HG03565 (cell line): ENCODE results near the gene HPSE.
"Not testable (repeated sequence)": the region's sequence is repeated elsewhere in the genome, so short reads cannot be mapped to it uniquely, and the experiment has no call there.

Source experiments
- ATAC-seq: cut with Tn5 transposase; IDR thresholded peaks from one replicate; pipeline ENCODE4 v1.9.1; 2021; ENCODE audit warnings: mild to moderate bottlenecking, moderate library complexity; ENCODE audit not compliant: unreplicated experiment

HPSE gene

DNA sequence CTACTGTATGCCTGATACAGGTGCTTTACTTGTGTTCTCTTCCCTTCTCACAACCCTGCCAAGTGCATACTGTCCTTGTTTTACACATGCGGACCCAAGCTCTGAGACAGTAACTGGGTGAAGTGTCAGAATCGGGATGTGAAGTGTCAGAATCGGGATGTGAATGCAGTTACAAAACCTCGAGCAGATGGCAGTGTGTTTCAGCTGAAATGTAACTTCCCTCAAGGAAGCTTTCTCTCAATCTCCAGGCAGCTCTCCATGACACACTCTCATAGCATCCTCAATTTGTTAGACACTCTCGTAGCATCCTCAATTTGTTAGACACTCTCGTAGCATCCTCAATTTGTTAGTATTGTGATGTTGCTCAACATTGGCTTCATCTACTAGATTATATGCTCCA, 1.1 kb upstream of the HPSE start:
- ATAC-seq: no peak

DNA sequence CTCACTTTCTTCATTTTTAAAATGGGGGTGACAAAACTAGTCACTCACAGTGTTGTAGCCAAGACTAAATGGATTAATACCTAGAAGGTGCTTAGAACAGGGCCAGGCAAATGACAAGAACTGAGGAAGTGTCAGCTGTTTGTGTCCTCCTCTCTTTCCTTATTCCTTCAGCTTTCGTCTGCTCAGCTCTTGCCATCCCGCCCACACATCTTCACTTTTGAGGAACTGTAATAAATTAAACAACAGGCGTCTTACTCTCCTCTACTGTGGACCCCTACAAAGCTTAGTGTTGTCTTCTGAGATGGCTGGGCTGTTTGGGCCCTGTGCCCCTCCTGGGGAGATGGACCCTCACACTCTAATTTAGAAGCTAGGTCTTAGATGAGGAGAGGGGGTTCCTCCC, 2.7 kb downstream of the HPSE start:
- ATAC-seq: no peak

DNA sequence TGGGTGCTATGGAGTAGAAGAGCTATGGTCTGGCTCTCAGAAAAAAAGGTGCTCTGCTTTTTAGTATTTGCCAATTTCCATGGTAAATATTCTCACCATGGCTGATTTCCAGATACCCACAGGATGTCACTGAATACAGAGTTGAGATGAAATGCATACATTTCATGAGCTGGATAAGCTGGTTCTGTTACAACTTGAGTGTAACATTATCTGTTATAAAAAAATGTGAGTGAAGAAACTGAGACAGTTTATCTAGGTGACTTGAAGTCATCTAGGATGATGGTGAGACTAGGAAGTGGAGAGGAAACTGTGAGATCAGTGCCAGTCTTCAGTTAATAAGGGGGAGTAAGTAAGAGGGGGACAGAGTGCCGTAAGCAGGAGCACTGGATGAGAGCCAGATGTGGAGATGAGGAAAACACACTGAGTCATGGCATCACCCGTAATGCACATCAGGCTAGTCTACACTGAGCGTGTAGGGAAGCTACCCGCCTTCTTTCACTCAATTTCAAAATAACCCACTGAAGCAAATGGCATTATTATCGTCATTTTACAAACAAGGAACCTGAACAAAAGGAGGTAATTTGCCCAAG, 5.0 kb downstream of the HPSE start:
- ATAC-seq: no peak

DNA sequence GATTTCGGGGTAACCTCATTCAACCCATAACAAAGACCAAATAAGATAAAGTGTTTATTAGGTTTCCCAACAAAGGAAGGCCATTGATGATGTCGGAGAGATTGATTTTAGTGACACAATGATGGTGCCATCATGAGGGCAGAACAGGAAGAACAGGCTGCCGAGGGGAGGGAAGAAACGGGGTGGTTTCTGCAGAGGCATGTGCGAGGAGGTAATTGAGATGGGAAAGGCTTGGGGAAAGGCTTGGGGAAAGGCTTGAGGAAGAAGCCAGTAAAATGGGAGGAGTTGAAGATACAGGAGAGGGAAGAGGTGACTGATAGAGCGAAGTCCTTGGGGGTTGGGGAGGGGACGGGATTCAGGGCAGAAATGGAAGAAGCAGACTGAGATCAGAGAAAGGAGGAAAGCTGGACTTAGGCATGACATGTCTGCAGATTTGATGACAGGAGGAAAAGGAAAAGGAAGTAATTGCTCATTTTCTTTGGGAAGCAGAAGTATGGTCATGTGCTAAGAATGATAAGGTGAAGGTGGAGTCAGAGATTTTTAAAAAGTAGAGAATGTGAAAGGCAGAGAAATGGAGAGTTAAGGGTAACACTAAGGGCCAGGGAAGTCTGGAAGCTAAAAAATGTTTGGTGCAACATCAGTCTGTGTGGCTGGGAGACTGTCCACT, 6.0 kb downstream of the HPSE start:
- ATAC-seq: no peak

DNA sequence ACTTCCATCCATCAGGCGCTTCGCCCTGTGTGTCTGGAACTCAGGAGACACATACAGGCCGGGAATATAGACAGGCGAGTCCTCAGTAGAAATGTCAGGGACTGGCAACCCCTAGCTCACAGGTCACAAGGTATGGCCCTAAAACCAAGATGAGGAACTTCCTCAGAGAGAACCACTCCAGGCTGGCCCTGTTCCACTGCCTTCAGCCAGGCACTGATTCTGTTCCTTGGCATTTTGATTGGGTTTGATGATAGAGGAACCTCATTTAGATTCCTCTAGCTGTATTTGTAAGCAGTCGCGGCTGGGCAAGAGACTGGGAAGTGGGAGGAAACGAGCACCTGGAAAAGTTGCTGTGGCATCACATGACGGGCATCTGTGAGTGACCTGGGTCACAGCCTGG, 8.1 kb downstream of the HPSE start:
- no peak for ATAC-seq

DNA sequence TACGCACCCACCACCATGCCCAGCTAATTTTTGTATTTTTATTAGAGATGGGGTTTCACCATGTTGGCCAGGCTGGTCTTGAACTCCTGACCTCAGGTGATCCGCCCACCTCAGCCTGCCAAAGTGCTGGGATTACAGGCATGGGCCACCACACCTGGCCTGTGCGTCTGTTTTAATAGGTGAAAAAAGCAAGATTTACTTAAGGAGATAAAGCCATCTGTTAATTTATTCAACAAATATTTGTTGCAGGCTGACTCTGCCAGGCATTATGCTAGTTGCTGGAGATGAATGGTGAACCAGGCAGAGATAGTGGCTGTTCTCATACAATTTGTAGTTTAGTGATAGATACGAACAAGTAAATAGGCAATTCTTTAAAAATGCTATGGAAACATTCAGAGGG, 9.3 kb downstream of the HPSE start:
- not testable (repeated sequence) for ATAC-seq

DNA sequence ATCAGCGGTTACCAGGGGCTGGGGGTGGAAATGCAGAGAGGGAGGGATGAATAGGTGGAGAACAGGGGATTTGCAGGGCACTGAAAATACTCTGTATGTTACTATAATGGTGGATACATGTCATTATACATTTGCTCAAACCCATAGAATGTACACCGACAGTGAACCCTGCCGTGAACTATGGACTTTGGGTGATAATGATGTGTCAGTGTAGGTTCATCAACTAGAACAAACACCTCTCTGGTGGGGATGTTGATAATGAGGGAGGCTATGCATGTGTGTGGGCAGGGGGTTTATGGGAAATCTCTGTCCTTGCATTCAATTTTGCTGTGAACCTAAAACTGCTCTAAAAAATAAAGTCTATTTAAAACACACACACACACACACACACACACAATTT, 11.5 kb downstream of the HPSE start:
- ATAC-seq: no peak

DNA sequence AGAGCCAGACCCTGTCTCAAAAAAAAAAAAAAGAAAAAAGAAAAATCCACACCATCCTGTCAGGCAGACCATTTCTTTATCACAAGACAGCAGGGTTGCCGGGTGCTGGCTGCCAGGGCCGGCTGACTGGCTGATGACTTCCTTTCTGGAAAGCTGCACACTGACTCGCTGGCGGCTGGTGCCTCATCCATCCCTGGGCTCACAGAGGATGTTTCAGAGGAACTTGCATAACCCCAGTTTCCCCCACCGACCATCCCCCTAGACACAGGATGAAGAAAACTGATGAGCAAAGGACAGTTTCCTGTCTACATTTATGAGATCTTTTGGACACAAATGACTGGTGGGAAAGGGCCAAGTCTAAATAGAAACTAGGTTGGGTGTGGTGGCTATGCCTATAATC, 14.1 kb downstream of the HPSE start:
- ATAC-seq: no peak

DNA sequence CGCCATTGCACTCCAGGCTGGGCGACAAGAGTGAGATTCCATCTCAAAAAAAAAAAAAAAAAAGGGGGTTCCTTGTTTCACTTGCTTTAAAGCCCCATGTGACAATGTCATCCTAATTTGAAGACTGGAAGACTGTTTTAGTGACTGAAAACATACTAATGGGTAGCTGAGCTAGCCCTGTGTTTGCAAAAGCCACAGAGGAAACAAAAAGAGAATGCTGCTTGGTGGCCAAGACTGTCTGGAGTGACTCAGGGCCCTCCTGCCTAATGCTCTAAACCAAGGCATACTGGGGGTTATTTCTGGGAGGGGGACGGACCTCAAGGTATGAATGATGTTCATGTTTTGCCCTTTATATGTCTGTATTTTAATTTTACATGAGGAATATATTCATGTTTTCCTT, 16.0 kb downstream of the HPSE start:
- ATAC-seq: no peak

DNA sequence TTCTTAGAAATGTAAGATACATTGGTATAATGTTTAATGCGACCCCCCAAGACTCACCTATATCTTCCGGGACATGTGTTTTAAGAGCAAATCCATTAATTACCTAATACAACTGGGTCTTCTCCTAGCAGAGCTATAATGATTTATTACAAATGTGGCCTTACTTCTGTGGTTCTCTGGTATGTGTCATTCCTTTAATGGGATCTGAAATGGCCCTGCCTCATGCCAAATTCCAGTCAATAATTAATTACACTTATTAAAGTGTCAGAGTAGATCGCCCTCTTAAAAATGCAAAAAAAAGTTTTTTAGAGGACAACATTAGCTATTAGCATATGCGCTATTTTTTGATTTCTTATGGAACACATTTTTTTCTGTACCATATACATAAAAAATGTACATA, 17.0 kb downstream of the HPSE start:
- ATAC-seq: no peak

DNA sequence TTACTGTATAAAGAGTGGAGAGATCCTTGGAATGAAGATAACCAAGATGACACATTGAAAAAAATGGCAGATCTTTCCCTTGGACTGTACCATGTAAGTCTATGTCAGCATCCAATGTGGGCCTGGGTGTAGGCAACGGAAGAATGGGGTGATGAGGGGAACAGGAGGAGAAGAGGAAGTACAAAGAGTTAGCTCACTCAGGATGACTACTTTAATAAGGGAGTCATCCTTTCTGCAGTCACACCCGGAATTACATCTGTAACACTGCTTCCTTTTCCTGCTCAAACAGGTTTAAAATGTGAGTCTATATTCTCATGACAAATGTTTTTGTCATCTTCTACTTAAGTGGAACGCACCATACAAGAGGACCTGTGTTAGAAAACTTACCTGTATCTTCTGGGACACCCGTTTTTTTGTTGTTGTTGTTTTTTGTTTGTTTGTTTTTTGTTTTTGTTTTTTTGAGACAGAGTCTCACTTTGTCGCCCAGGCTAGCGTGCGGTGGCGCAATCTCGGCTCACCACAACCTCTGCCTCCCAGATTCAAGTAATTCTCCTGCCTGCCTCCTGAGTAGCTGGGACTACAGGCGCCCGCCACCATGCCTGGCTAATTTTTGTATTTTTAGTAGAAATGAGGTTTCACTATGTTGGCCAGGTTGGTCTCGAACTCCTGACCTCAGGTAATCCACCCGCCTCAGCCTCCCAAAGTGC, 18.0 kb downstream of the HPSE start:
- ATAC-seq: no peak

DNA sequence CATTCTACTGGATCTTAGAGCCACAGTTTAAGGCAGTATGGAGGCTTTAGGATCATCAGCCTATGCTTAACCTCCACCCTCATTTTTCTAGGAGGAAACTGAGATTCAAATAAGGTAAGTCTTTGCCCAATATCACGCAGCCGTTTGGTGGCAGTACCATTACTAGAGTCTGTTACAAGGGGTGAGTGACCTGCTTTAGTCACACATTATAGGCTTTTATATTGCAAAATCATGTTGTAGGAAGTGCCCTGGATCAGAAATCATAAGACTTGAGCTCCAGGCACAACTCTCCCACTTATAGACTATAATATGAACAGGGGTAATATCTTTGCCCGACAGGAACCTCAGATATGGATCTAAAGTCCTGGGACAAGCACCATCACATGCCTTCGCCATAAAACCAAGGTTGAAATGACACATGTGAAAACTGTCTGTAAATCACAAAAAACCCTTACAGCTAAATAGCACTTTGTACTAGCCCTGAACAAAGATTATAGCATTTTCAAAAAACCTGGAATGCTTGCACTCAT, 19.2 kb downstream of the HPSE start:
- no peak for ATAC-seq

DNA sequence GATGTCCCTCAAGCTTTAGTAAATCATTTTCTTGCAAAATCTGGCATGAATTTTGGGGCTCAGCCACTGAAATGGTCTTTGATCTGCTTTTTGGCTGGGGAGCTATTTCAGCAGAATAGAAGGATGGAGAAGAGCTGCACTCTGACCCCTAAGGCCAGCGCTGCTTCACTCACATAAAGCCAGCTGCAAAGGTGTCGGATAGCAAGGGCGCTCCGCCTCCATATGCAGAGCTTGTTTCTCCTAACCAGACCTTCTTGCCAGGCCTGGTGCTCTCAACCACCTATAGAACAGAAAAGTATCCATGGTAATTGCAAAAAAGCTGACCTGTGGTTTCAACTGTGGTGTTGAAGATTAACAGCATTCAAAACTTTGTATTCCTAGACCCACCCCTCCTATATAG, 26.0 kb downstream of the HPSE start:
- ATAC-seq: no peak

DNA sequence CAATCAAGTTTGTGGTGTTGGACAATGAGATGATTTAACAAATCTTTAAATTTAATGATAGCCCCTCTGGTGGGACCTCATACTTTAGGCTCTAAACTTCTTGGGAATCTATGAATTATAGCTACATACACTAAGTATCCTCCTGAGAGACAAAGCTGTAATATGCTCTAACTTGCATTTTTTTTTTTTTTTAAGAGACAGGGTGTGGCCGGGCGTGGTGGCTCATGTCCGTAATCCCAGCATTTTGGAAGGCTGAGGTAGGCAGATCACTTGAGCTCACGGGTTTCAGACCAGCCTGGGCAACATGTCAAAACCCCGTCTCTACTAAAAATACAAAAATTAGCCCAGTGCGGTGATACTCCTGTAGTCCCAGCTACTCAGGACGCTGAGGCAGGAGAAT, 26.7 kb downstream of the HPSE start:
- ATAC-seq: no peak

DNA sequence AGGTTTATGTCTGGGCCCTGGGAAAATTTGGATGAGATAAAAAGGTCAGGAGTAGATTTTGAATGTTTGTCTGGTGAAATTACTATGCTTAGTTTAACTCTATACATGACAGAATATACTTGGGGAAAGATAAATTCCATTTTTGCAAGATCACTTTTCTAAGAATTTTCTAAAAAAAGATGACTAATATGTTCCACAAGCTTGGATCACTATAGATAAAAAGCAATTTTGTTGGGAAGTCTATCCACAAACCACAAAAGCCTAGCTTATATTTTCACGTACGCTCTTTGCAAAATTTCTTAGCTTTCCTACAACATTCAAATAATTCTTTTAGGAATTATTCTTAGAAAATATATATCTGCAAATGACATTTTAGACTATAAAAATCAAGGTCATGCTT, 29.5 kb downstream of the HPSE start:
- ATAC-seq: no peak

DNA sequence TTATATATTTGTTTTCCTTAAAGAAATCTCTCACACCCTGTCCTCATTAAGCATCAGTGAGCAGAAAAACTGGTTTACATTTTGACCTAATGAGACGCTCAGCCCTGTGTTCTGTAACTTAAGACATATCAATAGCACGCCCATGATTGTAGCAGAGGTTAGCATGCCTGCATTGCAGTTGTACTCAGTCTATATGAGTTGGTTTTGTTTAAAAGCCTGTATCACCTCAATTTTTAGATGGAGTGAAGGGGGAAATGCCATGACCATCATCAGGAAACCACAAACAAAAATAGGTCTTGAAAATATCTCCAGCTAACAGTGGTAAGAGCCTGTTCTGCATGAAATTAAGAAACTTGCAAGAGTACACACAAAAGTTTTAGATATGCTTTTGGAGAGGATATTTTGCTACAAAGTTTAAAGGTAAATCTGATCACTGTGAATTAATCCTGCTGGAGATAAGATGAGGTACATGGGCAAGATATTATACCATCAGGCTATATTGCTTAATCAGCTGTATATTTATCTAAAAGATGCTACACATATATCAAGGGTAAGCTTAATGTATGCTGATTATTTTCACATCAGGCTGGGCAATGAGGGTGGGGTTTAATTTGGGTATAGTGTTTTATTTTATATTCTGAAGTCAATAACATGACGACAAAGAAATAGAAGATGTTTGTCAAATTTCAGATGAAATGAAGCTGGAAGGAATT, 36.9 kb downstream of the HPSE start:
- peak; percentile 67 for ATAC-seq

DNA sequence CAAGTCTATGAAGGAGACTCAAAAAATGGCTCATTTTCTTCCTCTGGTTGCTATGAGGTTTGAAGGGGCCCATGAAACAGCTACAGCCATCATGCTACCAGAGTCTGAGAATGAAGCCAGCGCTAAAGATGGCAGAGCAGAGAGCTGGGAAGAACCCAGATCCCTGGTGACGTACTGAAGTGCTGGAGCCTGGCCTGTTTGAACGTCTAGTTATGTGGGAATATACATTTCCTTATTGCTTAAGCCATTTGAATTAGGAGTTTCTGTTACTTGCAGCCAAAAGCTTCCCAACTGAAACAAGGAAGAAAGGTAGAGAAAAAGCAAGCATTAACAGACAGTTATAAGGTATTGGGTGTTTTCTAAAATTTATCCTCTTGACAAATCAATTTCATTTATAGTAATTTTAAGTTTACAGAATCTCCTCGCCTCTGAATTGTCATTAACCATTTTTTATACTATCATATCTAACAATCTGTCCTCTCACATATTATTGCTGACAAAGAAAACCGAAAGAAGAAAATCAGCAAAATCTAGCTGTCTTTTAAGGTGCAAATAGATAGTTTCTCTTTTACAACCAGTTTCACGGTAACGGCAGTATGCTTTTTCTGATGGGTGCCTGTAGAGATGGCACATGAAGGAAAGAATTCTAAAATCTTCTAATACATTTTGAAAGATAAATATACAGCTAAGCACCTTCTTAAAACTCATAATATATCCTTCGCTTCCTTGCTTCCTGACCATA, 41.2 kb downstream of the HPSE start:
- ATAC-seq: no peak

DNA sequence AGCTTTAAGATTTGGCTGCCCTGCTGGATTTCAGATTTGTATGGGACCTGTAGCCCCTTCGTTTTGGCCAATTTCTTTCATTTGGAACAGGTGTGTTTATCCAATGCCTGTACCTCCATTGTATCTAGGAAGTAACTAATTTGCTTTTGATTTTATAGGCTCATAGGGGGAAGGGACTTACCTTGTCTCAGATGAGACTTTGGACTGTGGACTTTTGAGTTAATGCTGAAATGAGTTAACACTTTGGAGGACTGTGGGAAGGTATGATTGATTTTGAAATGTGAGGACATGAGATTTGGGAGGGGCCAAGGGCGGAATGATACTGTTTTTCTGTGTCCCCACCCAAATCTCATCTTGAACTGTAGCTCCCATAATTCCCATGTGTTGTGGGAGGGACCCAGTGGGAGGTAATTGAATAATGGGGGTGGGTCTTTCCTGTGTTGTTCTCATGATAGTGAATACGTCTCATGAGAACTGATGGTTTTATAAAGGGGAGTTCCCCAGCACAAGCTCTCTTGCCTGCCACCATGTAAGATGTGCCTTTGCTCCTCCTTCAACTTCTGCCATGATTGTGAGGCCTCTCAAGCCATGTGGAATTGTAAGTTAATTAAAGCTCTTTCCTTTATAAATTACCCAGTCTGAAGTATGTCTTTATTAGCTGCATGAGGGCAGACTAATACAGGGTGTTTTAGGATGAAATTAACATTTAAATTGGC, 44.4 kb downstream of the HPSE start:
- ATAC-seq: not testable (repeated sequence)

DNA sequence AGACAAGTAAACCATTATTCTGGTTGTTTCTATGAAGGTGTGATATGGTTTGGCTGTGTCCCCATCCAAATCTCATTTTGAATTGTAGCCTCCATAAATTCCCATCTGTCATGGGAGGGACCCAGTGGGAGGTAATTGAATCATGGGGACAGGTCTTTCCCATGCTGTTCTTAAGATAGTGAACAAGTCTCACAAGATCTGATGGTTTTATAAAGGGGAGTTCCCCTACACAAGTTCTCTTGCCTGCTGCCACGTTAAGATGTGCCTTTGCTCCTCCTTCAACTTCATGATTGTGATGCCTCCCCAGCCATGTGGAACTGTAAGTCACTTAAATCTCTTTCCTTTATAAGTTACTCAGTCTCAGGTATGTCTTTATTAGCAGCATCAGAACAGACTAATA, 46.3 kb downstream of the HPSE start:
- ATAC-seq: not testable (repeated sequence)

DNA sequence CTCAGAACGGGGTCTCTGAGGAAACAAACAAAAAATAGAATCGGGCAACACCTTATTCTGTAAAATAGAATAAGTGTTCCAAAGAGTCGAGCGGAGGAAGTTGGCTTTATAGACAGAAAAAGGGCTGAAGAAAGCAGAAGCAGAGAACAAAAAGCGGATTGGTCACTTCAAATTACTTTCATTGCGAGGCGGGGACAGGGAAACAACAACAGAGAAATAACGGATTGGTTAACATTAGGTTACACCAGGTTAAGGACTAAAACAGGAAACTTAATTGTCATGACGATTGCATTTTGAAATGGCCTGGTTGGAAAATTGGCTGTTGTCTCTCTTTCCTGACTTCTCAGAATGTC, 49.6 kb downstream of the HPSE start:
- no peak for ATAC-seq
